ENCODE results near the gene ZBTB39.
"Not testable (repeated sequence)": the region's sequence is repeated elsewhere in the genome, so short reads cannot be mapped to it uniquely, and the experiment has no call there.

ZBTB39 gene

GRCh38 chr12:56989861-56990610 is 16.3 kb downstream of the ZBTB39 start:
- Histone ChIP-seq H3K27me3 (ENCODE audit: control insufficient read depth in 1 of 2, insufficient read depth in 2 of 2, low read length in 2 of 2) (no peaks in the 10 kb centered on the region), H3K4me3 (ENCODE audit: low read length in 2 of 2) (no peak overlapping the region), H3K36me3 (ENCODE audit: control insufficient read depth in 2 of 2, insufficient read depth in 2 of 2, low read length in 2 of 2) (peaks cover 0 to under 1% of the 10 kb centered on the region in 2 donors), H3K27ac (ENCODE audit: low read length) (no peak overlapping the region), H3K9ac (ENCODE audit: low read length in 2 of 2) (no peak overlapping the region), H3K9me3 (ENCODE audit: control insufficient read depth in 2 of 2, low read length in 2 of 2) (no peaks in the 10 kb centered on the region), H3K4me1 (ENCODE audit: control insufficient read depth, insufficient read depth, low read length) (peaks cover 4% of the 10 kb centered on the region)

- Histone ChIP-seq H3K27me3 (ENCODE audit: control insufficient read depth in 1 of 2, insufficient read depth in 2 of 2, low read length in 2 of 2) (no peaks in the 10 kb centered on the region), H3K9me3 (ENCODE audit: control insufficient read depth in 2 of 2, low read length in 2 of 2) (no peaks in the 10 kb centered on the region), H3K9ac (ENCODE audit: low read length in 2 of 2) (no peak overlapping the region), H3K27ac (ENCODE audit: low read length) (no peak overlapping the region), H3K36me3 (ENCODE audit: control insufficient read depth in 2 of 2, insufficient read depth in 2 of 2, low read length in 2 of 2) (no peaks in the 10 kb centered on the region), H3K4me3 (ENCODE audit: low read length in 2 of 2) (no peak overlapping the region), H3K4me1 (ENCODE audit: control insufficient read depth, insufficient read depth, low read length) (peaks cover 4% of the 10 kb centered on the region)
These were observed 18.1 kb downstream of the ZBTB39 start for GRCh38 chr12:56988207-56988739.

GRCh38 chr12:56987551-56988053 is 18.7 kb downstream of the ZBTB39 start:
- Histone ChIP-seq H3K9ac (ENCODE audit: low read length in 2 of 2) (no peak overlapping the region), H3K4me1 (ENCODE audit: control insufficient read depth, insufficient read depth, low read length) (peaks cover 4% of the 10 kb centered on the region), H3K36me3 (ENCODE audit: control insufficient read depth in 2 of 2, insufficient read depth in 2 of 2, low read length in 2 of 2) (no peaks in the 10 kb centered on the region), H3K27ac (ENCODE audit: low read length) (no peak overlapping the region), H3K27me3 (ENCODE audit: control insufficient read depth in 1 of 2, insufficient read depth in 2 of 2, low read length in 2 of 2) (no peaks in the 10 kb centered on the region), H3K4me3 (ENCODE audit: low read length in 2 of 2) (no peak overlapping the region), H3K9me3 (ENCODE audit: control insufficient read depth in 2 of 2, low read length in 2 of 2) (no peaks in the 10 kb centered on the region)

- peak overlapping the region in 1 of 2 donors; percentile 36 for H3K9ac ChIP-seq (ENCODE audit: low read length in 2 of 2)
- H3K9me3 ChIP-seq (ENCODE audit: control insufficient read depth in 2 of 2, low read length in 2 of 2) = no peaks in the 10 kb centered on the region
- no peaks in the 10 kb centered on the region for H3K27me3 ChIP-seq (ENCODE audit: control insufficient read depth in 1 of 2, insufficient read depth in 2 of 2, low read length in 2 of 2)
- no peaks in the 10 kb centered on the region for H3K36me3 ChIP-seq (ENCODE audit: control insufficient read depth in 2 of 2, insufficient read depth in 2 of 2, low read length in 2 of 2)
- peaks cover 4% of the 10 kb centered on the region for H3K4me1 ChIP-seq (ENCODE audit: control insufficient read depth, insufficient read depth, low read length)
- no peak overlapping the region for H3K4me3 ChIP-seq (ENCODE audit: low read length in 2 of 2)
- no peak overlapping the region for H3K27ac ChIP-seq (ENCODE audit: low read length)
These were observed 19.3 kb downstream of the ZBTB39 start for GRCh38 chr12:56987011-56987410.

GRCh38 chr12:56985714-56986113 is 20.6 kb downstream of the ZBTB39 start:
- not testable (repeated sequence) for H3K27me3 ChIP-seq (ENCODE audit: control insufficient read depth in 1 of 2, insufficient read depth in 2 of 2, low read length in 2 of 2); H3K27ac ChIP-seq (ENCODE audit: low read length); H3K36me3 ChIP-seq (ENCODE audit: control insufficient read depth in 2 of 2, insufficient read depth in 2 of 2, low read length in 2 of 2); H3K4me3 ChIP-seq (ENCODE audit: low read length in 2 of 2); H3K9me3 ChIP-seq (ENCODE audit: control insufficient read depth in 2 of 2, low read length in 2 of 2); H3K9ac ChIP-seq (ENCODE audit: low read length in 2 of 2); H3K4me1 ChIP-seq (ENCODE audit: control insufficient read depth, insufficient read depth, low read length)

- peaks cover 4% of the 10 kb centered on the region for H3K4me1 ChIP-seq (ENCODE audit: control insufficient read depth, insufficient read depth, low read length)
These were observed 23.0 kb downstream of the ZBTB39 start for GRCh38 chr12:56983386-56983785.

GRCh38 chr12:56982578-56983236 is 23.6 kb downstream of the ZBTB39 start:
- H3K9ac ChIP-seq (ENCODE audit: low read length in 2 of 2); H3K36me3 ChIP-seq (ENCODE audit: control insufficient read depth in 2 of 2, insufficient read depth in 2 of 2, low read length in 2 of 2); H3K9me3 ChIP-seq (ENCODE audit: control insufficient read depth in 2 of 2, low read length in 2 of 2); H3K4me1 ChIP-seq (ENCODE audit: control insufficient read depth, insufficient read depth, low read length); H3K27me3 ChIP-seq (ENCODE audit: control insufficient read depth in 1 of 2, insufficient read depth in 2 of 2, low read length in 2 of 2); H3K27ac ChIP-seq (ENCODE audit: low read length); H3K4me3 ChIP-seq (ENCODE audit: low read length in 2 of 2): not testable (repeated sequence)

More at GRCh38 chr12:56983386-56983785, 23.0 kb downstream of the ZBTB39 start:
- Histone ChIP-seq H3K36me3 (ENCODE audit: control insufficient read depth in 2 of 2, insufficient read depth in 2 of 2, low read length in 2 of 2) (no peaks in the 10 kb centered on the region), H3K9me3 (ENCODE audit: control insufficient read depth in 2 of 2, low read length in 2 of 2) (no peaks in the 10 kb centered on the region), H3K4me3 (ENCODE audit: low read length in 2 of 2) (no peak overlapping the region), H3K27me3 (ENCODE audit: control insufficient read depth in 1 of 2, insufficient read depth in 2 of 2, low read length in 2 of 2) (no peaks in the 10 kb centered on the region), H3K9ac (ENCODE audit: low read length in 2 of 2) (no peak overlapping the region), H3K27ac (ENCODE audit: low read length) (no peak overlapping the region)

- Histone ChIP-seq H3K36me3 (ENCODE audit: control insufficient read depth in 2 of 2, insufficient read depth in 2 of 2, low read length in 2 of 2) (no peaks in the 10 kb centered on the region), H3K4me3 (ENCODE audit: low read length in 2 of 2) (no peak overlapping the region), H3K9ac (ENCODE audit: low read length in 2 of 2) (no peak overlapping the region), H3K9me3 (ENCODE audit: control insufficient read depth in 2 of 2, low read length in 2 of 2) (no peaks in the 10 kb centered on the region), H3K27ac (ENCODE audit: low read length) (no peak overlapping the region), H3K4me1 (ENCODE audit: control insufficient read depth, insufficient read depth, low read length) (no peaks in the 10 kb centered on the region), H3K27me3 (ENCODE audit: control insufficient read depth in 1 of 2, insufficient read depth in 2 of 2, low read length in 2 of 2) (no peaks in the 10 kb centered on the region)
These were observed 25.3 kb downstream of the ZBTB39 start for GRCh38 chr12:56980941-56981530.

GRCh38 chr12:56980268-56980667 is 26.1 kb downstream of the ZBTB39 start:
- H3K9me3 ChIP-seq (ENCODE audit: control insufficient read depth in 2 of 2, low read length in 2 of 2) = no peaks in the 10 kb centered on the region
- H3K4me3 ChIP-seq (ENCODE audit: low read length in 2 of 2) = no peak overlapping the region
- no peaks in the 10 kb centered on the region for H3K27me3 ChIP-seq (ENCODE audit: control insufficient read depth in 1 of 2, insufficient read depth in 2 of 2, low read length in 2 of 2)
- H3K27ac ChIP-seq (ENCODE audit: low read length) = no peak overlapping the region
- H3K9ac ChIP-seq (ENCODE audit: low read length in 2 of 2) = no peak overlapping the region
- H3K4me1 ChIP-seq (ENCODE audit: control insufficient read depth, insufficient read depth, low read length) = no peaks in the 10 kb centered on the region
- H3K36me3 ChIP-seq (ENCODE audit: control insufficient read depth in 2 of 2, insufficient read depth in 2 of 2, low read length in 2 of 2) = no peaks in the 10 kb centered on the region

GRCh38 chr12:56979628-56980027 is 26.7 kb downstream of the ZBTB39 start:
- no peak overlapping the region for H3K4me3 ChIP-seq (ENCODE audit: low read length in 2 of 2)
- no peak overlapping the region for H3K9ac ChIP-seq (ENCODE audit: low read length in 2 of 2)
- no peaks in the 10 kb centered on the region for H3K4me1 ChIP-seq (ENCODE audit: control insufficient read depth, insufficient read depth, low read length)
- no peaks in the 10 kb centered on the region for H3K9me3 ChIP-seq (ENCODE audit: control insufficient read depth in 2 of 2, low read length in 2 of 2)
- no peaks in the 10 kb centered on the region for H3K27me3 ChIP-seq (ENCODE audit: control insufficient read depth in 1 of 2, insufficient read depth in 2 of 2, low read length in 2 of 2)
- H3K27ac ChIP-seq (ENCODE audit: low read length) = no peak overlapping the region
- no peaks in the 10 kb centered on the region for H3K36me3 ChIP-seq (ENCODE audit: control insufficient read depth in 2 of 2, insufficient read depth in 2 of 2, low read length in 2 of 2)

Measured in stomach smooth muscle (tissue), 2 donors.